H1 (cell line): Measurements from ENCODE around the gene TMEM135.

Source experiments
- CTCF ChIP-seq, 3 experiments: IDR thresholded peaks; 1 replicate in 2 of 3; 2 replicates in 1 of 3; pipeline versions ENCODE4 v1.5.1 to v1.6.1; 2011; ENCODE audit warnings: low read length in 3 of 3, mild to moderate bottlenecking in 3 of 3, inconsistent platforms in 2 of 3, low read depth in 1 of 3, moderate library complexity in 1 of 3; ENCODE audit not compliant: insufficient read depth in 1 of 3; ENCODE audit errors: control extremely low read depth in 1 of 3
- EP300 ChIP-seq, 2 experiments: IDR thresholded peaks; 1 replicate in 1 of 2; 2 replicates in 1 of 2; pipeline ENCODE4 v1.6.1; 2011 to 2012; ENCODE audit warnings: low read depth in 2 of 2, low read length in 2 of 2, mild to moderate bottlenecking in 2 of 2, borderline replicate concordance in 1 of 2, inconsistent platforms in 1 of 2, moderate library complexity in 1 of 2
- HDAC2 ChIP-seq, 2 experiments: fragments of 300-600 bp in 1 of 2; sonication (generic) in 1 of 2; IDR thresholded peaks; 2 replicates each; pipeline ENCODE4 v1.6.1; 2011 to 2012; ENCODE audit warnings: low read depth in 2 of 2, low read length in 2 of 2, mild to moderate bottlenecking in 2 of 2, moderate library complexity in 2 of 2, borderline replicate concordance in 1 of 2, inconsistent platforms in 1 of 2
- POLR2A ChIP-seq, 2 experiments: IDR thresholded peaks; 1 replicate in 1 of 2; 2 replicates in 1 of 2; pipeline ENCODE4 v1.6.1; 2011; ENCODE audit warnings: low read depth in 2 of 2, low read length in 2 of 2, mild to moderate bottlenecking in 2 of 2; ENCODE audit errors: control extremely low read depth in 1 of 2
- YY1 ChIP-seq: IDR thresholded peaks from 2 replicates; pipeline ENCODE4 v1.6.1; 2011; ENCODE audit warnings: low read depth, mild to moderate bottlenecking, low read length

DNA sequence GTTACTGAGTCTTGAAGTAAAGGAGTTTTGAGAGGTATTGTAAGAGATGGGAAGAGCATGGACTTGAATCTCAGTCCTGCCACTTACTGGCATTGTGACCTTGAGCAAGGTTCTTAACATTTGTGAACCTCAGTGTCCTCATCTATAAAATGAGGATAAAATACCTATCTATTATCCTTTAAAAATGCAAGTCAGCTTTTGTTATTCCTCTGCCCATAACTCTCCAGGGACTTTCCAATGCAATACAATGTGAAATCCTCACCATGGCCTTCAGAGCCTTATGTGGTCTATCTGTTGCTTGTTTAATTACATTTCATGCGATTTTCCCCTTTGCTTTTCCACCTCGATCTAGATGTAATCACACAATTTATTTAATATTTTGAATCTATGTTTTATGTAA lies 9.1 kb downstream of the TMEM135 start:
- TF ChIP-seq YY1, result no peak
- no peak for TF ChIP-seq HDAC2 (IDR thresholded peaks at IDR 0.05; ENCODE audit: borderline replicate concordance in 1 of 2, low read depth in 2 of 2, low read length in 2 of 2)
- TF ChIP-seq CTCF (IDR thresholded peaks at IDR 0.05; ENCODE audit: control extremely low read depth in 1 of 3, insufficient read depth in 1 of 3, low read depth in 1 of 3, low read length in 3 of 3), result no peak
- TF ChIP-seq EP300 (IDR thresholded peaks at IDR 0.05; ENCODE audit: borderline replicate concordance in 1 of 2, low read depth in 2 of 2, low read length in 2 of 2), result no peak
- no peak for TF ChIP-seq POLR2A (IDR thresholded peaks at IDR 0.05; ENCODE audit: control extremely low read depth in 1 of 2, low read depth in 2 of 2, low read length in 2 of 2)
